Nephron progenitor cell (in vitro differentiated cells): Measurements from ENCODE around the gene SSNA1.

ENCODE experiments used
- DNase-seq: peaks from one replicate; pipeline ENCODE4 v3.0.0; 2021
- H3K27ac Mint-ChIP-seq: 2 replicates; pipeline ENCODE4 v1.8.0; 2021; ENCODE audit warnings: mild to moderate bottlenecking, moderate library complexity, mixed read lengths
- H3K27me3 Mint-ChIP-seq: 2 replicates; pipeline ENCODE4 v1.8.0; 2021; ENCODE audit warnings: mild to moderate bottlenecking, low read depth, mixed read lengths; ENCODE audit not compliant: poor library complexity
- H3K36me3 Mint-ChIP-seq: 2 replicates; pipeline ENCODE4 v1.8.0; 2021; ENCODE audit warnings: low read depth, mixed read lengths
- H3K4me1 Mint-ChIP-seq: 2 replicates; pipeline ENCODE4 v1.8.0; 2021; ENCODE audit warnings: mixed read lengths
- H3K4me3 Mint-ChIP-seq: 2 replicates; pipeline ENCODE4 v1.8.0; 2021; ENCODE audit warnings: mild to moderate bottlenecking, moderate library complexity, mixed read lengths
- H3K9me3 Mint-ChIP-seq: 2 replicates; pipeline ENCODE4 v1.8.0; 2021; ENCODE audit warnings: mild to moderate bottlenecking, moderate library complexity, mixed read lengths
- CTCF ChIP-seq: fragments of 200-600 bp; sonication (generic); IDR thresholded peaks from 2 replicates; pipeline ENCODE4 v1.5.0; 2021; ENCODE audit warnings: antibody characterized with exemption

SSNA1 gene

GRCh38 chr9:137141050-137141810 is 47.2 kb upstream of the SSNA1 start:
- Mint-ChIP-seq H3K36me3 (no peaks in the 10 kb centered on the region), H3K27me3 (peaks cover 89% of the 10 kb centered on the region), H3K4me1 (no peaks in the 10 kb centered on the region), H3K27ac (no peak overlapping the region), H3K9me3 (no peaks in the 10 kb centered on the region), H3K4me3 (no peak overlapping the region)
- TF ChIP-seq CTCF, result no peak
- DNase-seq, result no peak

GRCh38 chr9:137141976-137142936 is 46.2 kb upstream of the SSNA1 start:
- no peak for TF ChIP-seq CTCF
- H3K4me1 Mint-ChIP-seq, result no peaks in the 10 kb centered on the region
- no peak overlapping the region for H3K27ac Mint-ChIP-seq
- no peaks in the 10 kb centered on the region for H3K9me3 Mint-ChIP-seq
- DNase-seq, result no peak
- no peaks in the 10 kb centered on the region for H3K36me3 Mint-ChIP-seq
- no peak overlapping the region for H3K4me3 Mint-ChIP-seq
- peaks cover 88% of the 10 kb centered on the region for H3K27me3 Mint-ChIP-seq

GRCh38 chr9:137143459-137143858 is 45.0 kb upstream of the SSNA1 start:
- H3K36me3 Mint-ChIP-seq, result no peaks in the 10 kb centered on the region
- peaks cover 83% of the 10 kb centered on the region for H3K27me3 Mint-ChIP-seq
- H3K27ac Mint-ChIP-seq, result no peak overlapping the region
- H3K4me1 Mint-ChIP-seq, result no peaks in the 10 kb centered on the region
- no peak for DNase-seq
- H3K9me3 Mint-ChIP-seq, result no peaks in the 10 kb centered on the region
- TF ChIP-seq CTCF, result no peak
- H3K4me3 Mint-ChIP-seq, result no peak overlapping the region

- peaks cover 81% of the 10 kb centered on the region for H3K27me3 Mint-ChIP-seq
- H3K4me1 Mint-ChIP-seq, result no peaks in the 10 kb centered on the region
- H3K9me3 Mint-ChIP-seq, result peaks cover 8% of the 10 kb centered on the region
- H3K36me3 Mint-ChIP-seq, result no peaks in the 10 kb centered on the region
- no peak for TF ChIP-seq CTCF
- no peak overlapping the region for H3K27ac Mint-ChIP-seq
- DNase-seq, result no peak
- H3K4me3 Mint-ChIP-seq, result no peak overlapping the region
Observed at GRCh38 chr9:137145731-137146526, 42.5 kb upstream of the SSNA1 start.

GRCh38 chr9:137146527-137146918 is 42.0 kb upstream of the SSNA1 start:
- no peak for TF ChIP-seq CTCF
- no peak overlapping the region for H3K4me3 Mint-ChIP-seq
- H3K27me3 Mint-ChIP-seq, result peaks cover 75% of the 10 kb centered on the region
- H3K9me3 Mint-ChIP-seq, result peaks cover 12% of the 10 kb centered on the region
- H3K4me1 Mint-ChIP-seq, result no peaks in the 10 kb centered on the region
- H3K27ac Mint-ChIP-seq, result no peak overlapping the region
- H3K36me3 Mint-ChIP-seq, result no peaks in the 10 kb centered on the region
- no peak for DNase-seq
